Body of pancreas (tissue), 4 donors: ENCODE measurements around the gene TBX20.

Experiments
- POLR2A ChIP-seq, 3 donors: fragments of 450-650 bp; IDR thresholded peaks; one replicate each; pipeline ENCODE4 v1.6.1; 2016; ENCODE audit warnings: antibody characterized with exemption in 3 of 3, mild to moderate bottlenecking in 2 of 3
- TF ChIP-seq, protein P1 (sequence below), 7 experiments: fragments of 450-650 bp in 4 of 7; fragments of 200-600 bp in 3 of 7; sonication (generic) in 3 of 7; IDR thresholded peaks; one replicate each; pipeline ENCODE4 v1.5.1; 2016 to 2019; ENCODE audit warnings: antibody characterized with exemption in 7 of 7

DNA sequence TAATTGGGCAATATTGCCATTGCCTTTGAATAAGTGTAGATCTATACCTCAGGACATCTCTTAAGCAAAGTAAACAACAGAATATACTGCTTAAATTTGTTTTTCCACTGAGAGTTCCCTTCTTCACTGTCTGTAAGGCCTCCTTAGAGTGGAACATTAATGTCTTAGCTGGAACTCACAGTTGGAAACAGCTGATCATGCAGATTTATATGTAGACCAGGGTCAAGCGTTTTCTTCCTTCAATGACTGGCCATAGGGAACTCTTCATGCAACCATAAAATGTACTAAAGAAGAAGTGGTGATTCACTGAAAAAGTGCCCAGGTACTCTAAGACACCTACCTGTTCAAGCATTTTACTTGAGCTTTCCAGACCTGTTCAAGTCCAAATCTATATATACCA lies 18.3 kb upstream of the TBX20 start:
- TF ChIP-seq, protein P1, sequence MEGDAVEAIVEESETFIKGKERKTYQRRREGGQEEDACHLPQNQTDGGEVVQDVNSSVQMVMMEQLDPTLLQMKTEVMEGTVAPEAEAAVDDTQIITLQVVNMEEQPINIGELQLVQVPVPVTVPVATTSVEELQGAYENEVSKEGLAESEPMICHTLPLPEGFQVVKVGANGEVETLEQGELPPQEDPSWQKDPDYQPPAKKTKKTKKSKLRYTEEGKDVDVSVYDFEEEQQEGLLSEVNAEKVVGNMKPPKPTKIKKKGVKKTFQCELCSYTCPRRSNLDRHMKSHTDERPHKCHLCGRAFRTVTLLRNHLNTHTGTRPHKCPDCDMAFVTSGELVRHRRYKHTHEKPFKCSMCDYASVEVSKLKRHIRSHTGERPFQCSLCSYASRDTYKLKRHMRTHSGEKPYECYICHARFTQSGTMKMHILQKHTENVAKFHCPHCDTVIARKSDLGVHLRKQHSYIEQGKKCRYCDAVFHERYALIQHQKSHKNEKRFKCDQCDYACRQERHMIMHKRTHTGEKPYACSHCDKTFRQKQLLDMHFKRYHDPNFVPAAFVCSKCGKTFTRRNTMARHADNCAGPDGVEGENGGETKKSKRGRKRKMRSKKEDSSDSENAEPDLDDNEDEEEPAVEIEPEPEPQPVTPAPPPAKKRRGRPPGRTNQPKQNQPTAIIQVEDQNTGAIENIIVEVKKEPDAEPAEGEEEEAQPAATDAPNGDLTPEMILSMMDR (IDR thresholded peaks at IDR 0.05): no peak
- no peak for TF ChIP-seq POLR2A (IDR thresholded peaks at IDR 0.05)
